ENCODE measurements around the gene MRPL34.

DNA sequence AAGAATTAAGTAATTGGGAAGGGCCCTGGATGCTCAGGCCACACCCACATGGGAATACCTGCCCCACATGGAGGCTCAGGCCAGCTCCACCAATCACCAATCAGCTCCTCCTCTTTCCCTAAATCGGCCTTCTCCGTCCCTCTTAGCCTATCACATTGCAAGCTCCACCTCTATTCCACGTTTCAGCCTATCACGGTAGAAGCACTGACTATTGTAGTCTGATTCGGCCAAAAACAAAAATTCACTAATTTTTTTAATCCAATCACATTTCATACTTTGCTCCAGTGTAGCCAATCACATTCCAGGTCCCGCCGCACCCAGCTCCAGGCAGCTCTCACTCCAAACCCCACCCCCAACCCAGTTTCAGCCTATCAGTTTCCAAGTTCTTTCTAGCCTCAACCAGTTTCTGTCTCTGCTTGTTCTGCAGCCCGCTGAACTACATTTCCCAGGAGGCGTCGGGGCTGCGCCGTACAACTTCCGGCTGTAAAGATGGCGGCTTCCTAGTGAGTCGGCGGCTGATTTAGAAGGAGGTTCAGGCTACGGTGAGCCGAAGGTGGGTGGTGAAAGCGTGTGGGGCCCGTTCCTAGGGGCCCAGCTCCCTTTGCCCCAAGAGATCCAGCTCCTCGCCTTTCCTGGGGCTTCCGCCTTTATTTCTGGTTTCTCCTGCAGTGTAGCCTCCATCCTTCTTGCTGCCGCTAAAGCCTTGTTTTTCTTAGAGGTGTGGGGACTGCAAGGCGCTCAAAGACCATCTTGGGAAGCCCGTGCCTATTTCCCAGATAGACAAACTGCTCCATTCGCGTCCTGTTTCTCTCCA lies 38.5 kb upstream of the MRPL34 start, which contains the start of gene BABAM1:
- TF ChIP-seq EZH2 (IDR thresholded peaks at IDR 0.05; ENCODE audit: low read length, missing control alignments): peak; percentile 83
- TF ChIP-seq, protein P1, sequence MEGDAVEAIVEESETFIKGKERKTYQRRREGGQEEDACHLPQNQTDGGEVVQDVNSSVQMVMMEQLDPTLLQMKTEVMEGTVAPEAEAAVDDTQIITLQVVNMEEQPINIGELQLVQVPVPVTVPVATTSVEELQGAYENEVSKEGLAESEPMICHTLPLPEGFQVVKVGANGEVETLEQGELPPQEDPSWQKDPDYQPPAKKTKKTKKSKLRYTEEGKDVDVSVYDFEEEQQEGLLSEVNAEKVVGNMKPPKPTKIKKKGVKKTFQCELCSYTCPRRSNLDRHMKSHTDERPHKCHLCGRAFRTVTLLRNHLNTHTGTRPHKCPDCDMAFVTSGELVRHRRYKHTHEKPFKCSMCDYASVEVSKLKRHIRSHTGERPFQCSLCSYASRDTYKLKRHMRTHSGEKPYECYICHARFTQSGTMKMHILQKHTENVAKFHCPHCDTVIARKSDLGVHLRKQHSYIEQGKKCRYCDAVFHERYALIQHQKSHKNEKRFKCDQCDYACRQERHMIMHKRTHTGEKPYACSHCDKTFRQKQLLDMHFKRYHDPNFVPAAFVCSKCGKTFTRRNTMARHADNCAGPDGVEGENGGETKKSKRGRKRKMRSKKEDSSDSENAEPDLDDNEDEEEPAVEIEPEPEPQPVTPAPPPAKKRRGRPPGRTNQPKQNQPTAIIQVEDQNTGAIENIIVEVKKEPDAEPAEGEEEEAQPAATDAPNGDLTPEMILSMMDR (conservative IDR thresholded peaks at IDR 0.05 in 1 of 2, IDR thresholded peaks at IDR 0.05 in 1 of 2; ENCODE audit: low read depth in 1 of 2, low read length in 2 of 2): no peak
